IMR-90 (cell line): ENCODE measurements around the gene MRPL20.
"Not testable (repeated sequence)": the region's sequence is repeated elsewhere in the genome, so short reads cannot be mapped to it uniquely, and the experiment has no call there.

Experiments
- CEBPB ChIP-seq: IDR thresholded peaks from 2 replicates; pipeline ENCODE4 v1.6.1; 2012; ENCODE audit warnings: low read depth, low read length, improper control_type of control experiment
- CTCF ChIP-seq: conservative IDR thresholded peaks from 2 replicates; pipeline ENCODE4 v1.5.1; 2012; ENCODE audit warnings: mild to moderate bottlenecking, low read depth, low read length, improper control_type of control experiment
- FOS ChIP-seq: fragments of 150-350 bp; IDR thresholded peaks from 2 replicates; pipeline ENCODE4 v1.6.1; 2016; ENCODE audit warnings: low read depth, low read length
- MAFK ChIP-seq: IDR thresholded peaks from 2 replicates; pipeline ENCODE4 v1.6.1; 2012; ENCODE audit warnings: low read depth, low read length, improper control_type of control experiment
- MAZ ChIP-seq: IDR thresholded peaks from 2 replicates; pipeline ENCODE4 v1.6.1; 2012; ENCODE audit warnings: low read depth, mild to moderate bottlenecking, low read length, improper control_type of control experiment, moderate library complexity, borderline replicate concordance
- NFE2L2 ChIP-seq: fragments of 150-350 bp; IDR thresholded peaks from 2 replicates; pipeline ENCODE4 v1.6.1; 2016; ENCODE audit warnings: low read depth, mild to moderate bottlenecking, low read length
- POLR2A ChIP-seq: IDR thresholded peaks from 2 replicates; pipeline ENCODE4 v1.6.1; 2012; ENCODE audit warnings: mild to moderate bottlenecking, low read depth, low read length
- RAD21 ChIP-seq: IDR thresholded peaks from 2 replicates; pipeline ENCODE4 v1.6.1; 2012; ENCODE audit warnings: low read length, improper control_type of control experiment
- SMC3 ChIP-seq: fragments of 150-350 bp; IDR thresholded peaks from 2 replicates; pipeline ENCODE4 v1.6.1; 2016; ENCODE audit warnings: low read depth, mild to moderate bottlenecking, antibody characterized with exemption, low read length, moderate library complexity

- TF ChIP-seq CTCF, RAD21, MAZ, FOS, POLR2A, MAFK, CEBPB, NFE2L2, SMC3: not testable (repeated sequence)
Measured at GRCh38 chr1:1370094-1370493, 37.0 kb downstream of the MRPL20 start.
